H1 (cell line): ENCODE data around the gene NR3C2. TPM values are rescaled to one million over a fixed set of nuclear protein-coding genes. Genes with fewer than 3 reads are reported as not detected.

Experiments used
- CTCF ChIA-PET: fragments of 300-600 bp; sonication (Branson Sonifier 250); formaldehyde crosslinking; loops from one replicate; lab custom pipeline; 2021; ENCODE audit not compliant: partially characterized antibody; lab: Charles Lee
- POLR2A ChIA-PET: fragments of 300-600 bp; sonication (Branson Sonifier 250); formaldehyde crosslinking; loops from one replicate; lab custom pipeline; 2021; ENCODE audit warnings: inconsistent platforms; ENCODE audit not compliant: partially characterized antibody; lab: Charles Lee
- DNase-seq, 2 experiments: peaks; one replicate each; pipeline versions ENCODE4 v3.0.0 to v3.0.0-alpha.2; 2010 to 2022; ENCODE audit warnings: low spot score in 2 of 2, low read depth in 1 of 2, mixed read lengths in 1 of 2
- FAIRE-seq: peaks from 2 replicates; lab custom pipeline; 2011; peaks lifted over from hg19 to GRCh38; lab: Jason Lieb, UNC
- H2AFZ ChIP-seq: 2 replicates; pipeline ENCODE4 v1.8.1; 2012; ENCODE audit warnings: low read length, inconsistent platforms
- H2AK5ac ChIP-seq: 2 replicates; pipeline ENCODE4 v1.6.1; 2013; ENCODE audit warnings: low read depth, low read length
- H2BK120ac ChIP-seq: replicated peaks from 2 replicates; pipeline ENCODE3; 2013; ENCODE audit warnings: low read depth, low read length, inconsistent platforms
- H2BK12ac ChIP-seq: 2 replicates; pipeline ENCODE4 v1.6.1; 2013; ENCODE audit warnings: low read depth, low read length
- H2BK15ac ChIP-seq: 2 replicates; pipeline ENCODE4 v1.6.1; 2013; ENCODE audit warnings: low read length
- H2BK20ac ChIP-seq: 2 replicates; pipeline ENCODE4 v1.6.1; 2013; ENCODE audit warnings: low read length
- H2BK5ac ChIP-seq: 2 replicates; pipeline ENCODE4 v1.6.1; 2013; ENCODE audit warnings: low read depth, low read length
- H3K14ac ChIP-seq: 2 replicates; pipeline ENCODE4 v1.6.1; 2013; ENCODE audit warnings: inconsistent platforms; ENCODE audit not compliant: insufficient read length
- H3K18ac ChIP-seq: 2 replicates; pipeline ENCODE4 v1.6.1; 2013; ENCODE audit warnings: low read length; ENCODE audit errors: extremely low read depth
- H3K23ac ChIP-seq: 2 replicates; pipeline ENCODE4 v1.6.1; 2013; ENCODE audit warnings: inconsistent platforms; ENCODE audit not compliant: insufficient read length
- H3K23me2 ChIP-seq: 2 replicates; pipeline ENCODE4 v1.6.1; 2013; ENCODE audit warnings: low read depth, low read length
- H3K27ac ChIP-seq: 2 replicates; pipeline ENCODE4 v1.6.1; 2011; ENCODE audit warnings: low read depth, low read length, inconsistent platforms
- H3K27me3 ChIP-seq, 4 experiments: replicated peaks in 1 of 4; 1 replicate in 1 of 4; 2 replicates in 3 of 4; pipeline versions ENCODE4 v1.6.1 to v1.8.1; 2011 to 2013; ENCODE audit warnings: low read length in 3 of 4, mild to moderate bottlenecking in 3 of 4, inconsistent platforms in 2 of 4, mixed read lengths in 2 of 4, moderate library complexity in 1 of 4; ENCODE audit not compliant: control insufficient read depth in 3 of 4, insufficient read depth in 3 of 4; ENCODE audit errors: extremely low read depth in 1 of 4
- H3K36me3 ChIP-seq, 4 experiments: 2 replicates each; pipeline versions ENCODE4 v1.6.1 to v1.8.1; 2011 to 2013; ENCODE audit warnings: mild to moderate bottlenecking in 4 of 4, low read length in 3 of 4, moderate library complexity in 2 of 4, control low read depth in 1 of 4, inconsistent platforms in 1 of 4; ENCODE audit not compliant: insufficient read depth in 4 of 4, control insufficient read depth in 2 of 4
- H3K4ac ChIP-seq: replicated peaks from 2 replicates; pipeline ENCODE3; 2013; ENCODE audit warnings: low read length, low read depth, mixed read lengths, inconsistent platforms; ENCODE audit not compliant: insufficient read length
- H3K4me1 ChIP-seq, 4 experiments: replicated peaks in 1 of 4; 1 replicate in 1 of 4; 2 replicates in 3 of 4; pipeline versions ENCODE4 v1.6.1 to v1.8.1; 2011 to 2013; ENCODE audit warnings: low read length in 3 of 4, inconsistent platforms in 2 of 4, mixed read lengths in 1 of 4; ENCODE audit not compliant: insufficient read depth in 4 of 4, control insufficient read depth in 3 of 4
- H3K4me2 ChIP-seq, 2 experiments: 2 replicates each; pipeline versions ENCODE4 v1.6.1 to v1.8.1; 2011 to 2013; ENCODE audit warnings: low read depth in 2 of 2, low read length in 2 of 2, control low read depth in 1 of 2, inconsistent platforms in 1 of 2, mild to moderate bottlenecking in 1 of 2; ENCODE audit not compliant: insufficient read depth in 1 of 2
- H3K4me3 ChIP-seq, 4 experiments: fragments of 200-600, 300-600 bp in 1 of 4; sonication (generic), shearing (Covaris generic), sonication (Bioruptor Twin) in 1 of 4; 2 replicates each; pipeline versions ENCODE4 v1.5.1 to v1.8.1; 2011 to 2016; ENCODE audit warnings: low read length in 4 of 4, low read depth in 3 of 4, control low read depth in 2 of 4, inconsistent platforms in 2 of 4, mild to moderate bottlenecking in 2 of 4, mixed read lengths in 1 of 4, moderate library complexity in 1 of 4; ENCODE audit not compliant: insufficient read depth in 2 of 4; ENCODE audit errors: extremely low read depth in 1 of 4
- H3K56ac ChIP-seq: replicated peaks from 2 replicates; pipeline ENCODE3; 2013; ENCODE audit warnings: low read depth, mild to moderate bottlenecking, mixed read lengths, low read length, inconsistent platforms; ENCODE audit not compliant: insufficient read length
- H3K79me1 ChIP-seq: 2 replicates; pipeline ENCODE4 v1.6.1; 2013; ENCODE audit warnings: low read depth, low read length, control low read depth
- H3K79me2 ChIP-seq, 2 experiments: 2 replicates each; pipeline versions ENCODE4 v1.6.1 to v1.8.1; 2012 to 2013; ENCODE audit warnings: low read length in 2 of 2, mild to moderate bottlenecking in 2 of 2, inconsistent platforms in 1 of 2; ENCODE audit not compliant: insufficient read depth in 2 of 2, control insufficient read depth in 1 of 2
- H3K9ac ChIP-seq, 4 experiments: replicated peaks in 1 of 4; 1 replicate in 1 of 4; 2 replicates in 3 of 4; pipeline versions ENCODE4 v1.6.1 to v1.8.1; 2011 to 2013; ENCODE audit warnings: low read depth in 3 of 4, low read length in 3 of 4, control low read depth in 2 of 4, mild to moderate bottlenecking in 2 of 4, moderate library complexity in 2 of 4, inconsistent platforms in 1 of 4; ENCODE audit errors: extremely low read depth in 1 of 4
- H3K9me3 ChIP-seq, 2 experiments: 2 replicates each; pipeline versions ENCODE4 v1.6.1 to v1.8.1; 2012 to 2013; ENCODE audit warnings: mild to moderate bottlenecking in 2 of 2, moderate library complexity in 2 of 2, control low read depth in 1 of 2, inconsistent platforms in 1 of 2, low read depth in 1 of 2, low read length in 1 of 2, mixed read lengths in 1 of 2; ENCODE audit not compliant: insufficient read depth in 2 of 2
- H4K20me1 ChIP-seq, 2 experiments: replicated peaks in 1 of 2; 2 replicates each; pipeline versions ENCODE3 to v1.8.1; 2011 to 2013; ENCODE audit warnings: inconsistent platforms in 2 of 2, low read length in 2 of 2, mild to moderate bottlenecking in 1 of 2; ENCODE audit not compliant: insufficient read depth in 2 of 2, control insufficient read depth in 1 of 2
- H4K5ac ChIP-seq: 2 replicates; pipeline ENCODE4 v1.6.1; 2013; ENCODE audit warnings: low read length, low read depth, mixed read lengths, inconsistent platforms; ENCODE audit not compliant: insufficient read length
- H4K8ac ChIP-seq: 2 replicates; pipeline ENCODE4 v1.8.0; 2013; ENCODE audit warnings: mild to moderate bottlenecking, moderate library complexity, low read length, inconsistent platforms; ENCODE audit not compliant: insufficient read depth; ENCODE audit errors: extremely low read depth
- H4K91ac ChIP-seq: replicated peaks from 2 replicates; pipeline ENCODE3; 2013; ENCODE audit warnings: low read length, mixed read lengths, inconsistent platforms; ENCODE audit not compliant: insufficient read length
- BACH1 ChIP-seq: IDR thresholded peaks from 2 replicates; pipeline ENCODE4 v1.6.1; 2012; ENCODE audit warnings: low read length, improper control_type of control experiment
- CBX5 ChIP-seq: fragments of 300-800, 300-1000 bp; sonication (generic); IDR thresholded peaks from 2 replicates; pipeline ENCODE4 v1.7.1; 2016; ENCODE audit warnings: antibody characterized with exemption, low read length, low read depth
- CREB1 ChIP-seq: IDR thresholded peaks from 2 replicates; pipeline ENCODE4 v1.6.1; 2012; ENCODE audit warnings: inconsistent platforms
- JUND ChIP-seq: IDR thresholded peaks from 2 replicates; pipeline ENCODE4 v1.6.1; 2011; ENCODE audit warnings: mild to moderate bottlenecking, improper control_type of control experiment, low read length
- POLR2AphosphoS5 ChIP-seq: IDR thresholded peaks from 2 replicates; pipeline ENCODE4 v1.6.1; 2011; ENCODE audit warnings: low read depth, low read length
- RBBP5 ChIP-seq: IDR thresholded peaks from 2 replicates; pipeline ENCODE4 v1.7.1; 2012; ENCODE audit warnings: low read depth, mild to moderate bottlenecking, inconsistent platforms, low read length, moderate library complexity, borderline replicate concordance
- RXRA ChIP-seq: IDR thresholded peaks from 2 replicates; pipeline ENCODE4 v1.6.1; 2011; ENCODE audit warnings: low read depth, mild to moderate bottlenecking, low read length, moderate library complexity; ENCODE audit not compliant: insufficient read depth
- SAP30 ChIP-seq: fragments of 300-600 bp; sonication (generic); IDR thresholded peaks from 2 replicates; pipeline ENCODE4 v1.7.1; 2012; ENCODE audit warnings: low read length, moderate library complexity, mild to moderate bottlenecking, inconsistent platforms; ENCODE audit not compliant: insufficient read depth, insufficient replicate concordance
- SP2 ChIP-seq: IDR thresholded peaks from 2 replicates; pipeline ENCODE4 v1.6.1; 2012; ENCODE audit warnings: mild to moderate bottlenecking, low read length, inconsistent platforms
- TAF1 ChIP-seq: IDR thresholded peaks from 2 replicates; pipeline ENCODE4 v1.6.1; 2011; ENCODE audit warnings: mild to moderate bottlenecking, low read depth, low read length
- TAF7 ChIP-seq: optimal IDR thresholded peaks from 2 replicates; pipeline ENCODE3; 2011; ENCODE audit warnings: low read depth, mild to moderate bottlenecking, inconsistent platforms, low read length, moderate library complexity, borderline replicate concordance
- USF2 ChIP-seq: IDR thresholded peaks from 2 replicates; pipeline ENCODE4 v1.6.1; 2011; ENCODE audit warnings: low read length, improper control_type of control experiment
- YY1 ChIP-seq: IDR thresholded peaks from 2 replicates; pipeline ENCODE4 v1.6.1; 2011; ENCODE audit warnings: low read depth, mild to moderate bottlenecking, low read length
- WGBS, 2 experiments: shearing (Covaris generic) in 1 of 2; methylation state at CpG; one replicate each; pipeline versions ENCODE4 v1.1.6 to v1.1.7; 2013 to 2015; ENCODE audit warnings: low lambda C conversion rate in 2 of 2, mixed read lengths in 2 of 2, inconsistent platforms in 1 of 2, low coverage in 1 of 2, missing lambda C conversion rate in 1 of 2; ENCODE audit not compliant: insufficient replicate concordance in 2 of 2, insufficient coverage in 1 of 2, insufficient read length in 1 of 2; ENCODE audit errors: extremely low coverage in 1 of 2, missing lambda C conversion rate in 1 of 2; 5-methylcytosine and 5-hydroxymethylcytosine counted together
- polyA plus RNA-seq, 7 experiments: library from polyadenylated mRNA; depleted of rRNA in 3 of 7; stranded (reverse) in 5 of 7; unstranded in 2 of 7; fragments of >200 nt in 5 of 7; fragments of 200-250 nt in 2 of 7; gene quantifications; 1 replicate in 5 of 7; 2 replicates in 1 of 7; 4 replicates in 1 of 7; pipeline versions ENCODE4 v1.2.1 to v1.2.3, GENCODE V29; 2011 to 2013; ENCODE audit warnings: missing spikeins in 2 of 7, mixed read lengths in 2 of 7
- total RNA-seq: library from RNA; stranded (reverse); fragmentation: NEBNext Ultra II Directional; extraction: Animal tissue kit (Norgen Biotek cat#: 25700); gene quantifications from 2 replicates; pipeline ENCODE4 v1.2.1, GENCODE V29; 2021

Gene NR3C2
- total and polyA plus RNA-seq, 2 of the 8 experiments (the other 6 are each of a cell fraction or from before 2014, with no cell fraction given): 0.80 to 3.9 TPM

- no peak overlapping the region for H2AK5ac ChIP-seq
- ChIA-PET CTCF (interaction anchor here (1.3 to 1.5 kb wide), 2 partner anchors 11 to 218 kb away, joined by 4 to 9 read pairs; no protein-coding TSS in a partner anchor), POLR2A (interaction anchor here (1.2 kb wide), 1 partner anchor 24 kb away, joined by 3 read pairs; no protein-coding TSS in a partner anchor)
- H2BK5ac ChIP-seq: no peak overlapping the region
- no peak overlapping the region for H4K91ac ChIP-seq
- H2BK120ac ChIP-seq: no peak overlapping the region
- H3K23me2 ChIP-seq: no peaks in the 10 kb centered on the region
- no peak overlapping the region for H3K56ac ChIP-seq
- 92% methylated on average over 12 of the region's 12 CpGs; no CpG with 5 or more reads in 1 of the 2 experiments for WGBS, 2 experiments
- H4K8ac ChIP-seq: no peak overlapping the region
- DNase-seq (no peak), FAIRE-seq (no peak)
- H4K20me1 ChIP-seq: no peaks in the 10 kb centered on the region
- H3K79me1 ChIP-seq: no peaks in the 10 kb centered on the region
- H3K23ac ChIP-seq: no peak overlapping the region
- H3K36me3 ChIP-seq: no peaks in the 10 kb centered on the region
- no peak overlapping the region for H3K4me3 ChIP-seq
- H3K4me2 ChIP-seq: no peak overlapping the region
- H3K27me3 ChIP-seq: no peaks in the 10 kb centered on the region
- no peak overlapping the region for H2AFZ ChIP-seq
- H4K5ac ChIP-seq: no peak overlapping the region
- no peak overlapping the region for H2BK12ac ChIP-seq
- no peak overlapping the region for H3K14ac ChIP-seq
- H3K4me1 ChIP-seq: no peaks in the 10 kb centered on the region
- H2BK20ac ChIP-seq: no peak overlapping the region
- H3K79me2 ChIP-seq: no peaks in the 10 kb centered on the region
- H3K4ac ChIP-seq: no peak overlapping the region
- H3K9me3 ChIP-seq: no peaks in the 10 kb centered on the region
- H3K18ac ChIP-seq: no peak overlapping the region
- H3K9ac ChIP-seq: no peak overlapping the region
- H2BK15ac ChIP-seq: no peak overlapping the region
- no peak overlapping the region for H3K27ac ChIP-seq
- TF ChIP-seq RBBP5 (no peak), SAP30 (no peak), RXRA (no peak), BACH1 (no peak), CREB1 (no peak), CBX5 (no peak), TAF7 (no peak), JUND (no peak), SP2 (no peak), POLR2AphosphoS5 (no peak), YY1 (no peak), TAF1 (no peak), USF2 (no peak)
- TF ChIP-seq, all 59 proteins: peak for 0
Measured at GRCh38 chr4:148081267-148081666, 360.9 kb downstream of the NR3C2 start.
